Measurements from ENCODE around the gene ARHGAP29.

GRCh38 chr1:94205639-94206038 is 31.7 kb downstream of the ARHGAP29 start:
- TF ChIP-seq FOS (IDR thresholded peaks at IDR 0.05; ENCODE audit: low read depth, low read length) (no peak), CTCF (conservative IDR thresholded peaks at IDR 0.05; ENCODE audit: low read depth, low read length) (no peak), MXI1 (IDR thresholded peaks at IDR 0.05; ENCODE audit: borderline replicate concordance, low read depth, low read length) (no peak), USF2 (IDR thresholded peaks at IDR 0.05; ENCODE audit: low read depth, low read length) (no peak), POLR2A (IDR thresholded peaks at IDR 0.05; ENCODE audit: low read depth, low read length) (no peak)

Measured in IMR-90 (cell line).